Right atrium auricular region (tissue), 2 donors: Measurements from ENCODE around the gene MPRIP. TPM values are rescaled to one million over a fixed set of nuclear protein-coding genes. Genes with fewer than 3 reads are reported as not detected.
"Not testable (repeated sequence)": the region's sequence is repeated elsewhere in the genome, so short reads cannot be mapped to it uniquely, and the experiment has no call there.

ENCODE experiments used
- DNase-seq: peaks from one replicate; pipeline ENCODE4 v3.0.0-alpha.2; 2019; ENCODE audit warnings: low spot score
- H3K27ac ChIP-seq, 2 donors: fragments of 200-600 bp; sonication (generic); 1 replicate in 1 of 2; 2 replicates in 1 of 2; pipeline ENCODE4 v1.5.1; 2016 to 2019
- H3K27me3 ChIP-seq, 2 donors: fragments of 200-600 bp; sonication (generic); one replicate each; pipeline versions ENCODE4 v1.5.1 to v1.6.0; 2017 to 2019
- H3K36me3 ChIP-seq: fragments of 200-600 bp; sonication (generic); one replicate; pipeline ENCODE4 v1.5.1; 2016
- H3K4me1 ChIP-seq, 2 donors: fragments of 200-600 bp; sonication (generic); one replicate each; pipeline versions ENCODE4 v1.5.1 to v1.6.0; 2017 to 2019
- H3K4me3 ChIP-seq, 2 donors: fragments of 200-600 bp; sonication (generic); 1 replicate in 1 of 2; 2 replicates in 1 of 2; pipeline ENCODE4 v1.5.1; 2017 to 2019; ENCODE audit warnings: mild to moderate bottlenecking in 1 of 2, moderate library complexity in 1 of 2
- H3K9me3 ChIP-seq, 2 donors: fragments of 200-600 bp; sonication (generic); one replicate each; pipeline ENCODE4 v1.5.1; 2019
- total RNA-seq, 2 donors: library from RNA; depleted of rRNA; stranded (reverse); fragments of >200 nt; gene quantifications; one replicate each; pipeline ENCODE4 v1.1.0, GENCODE V29; 2016
- TF ChIP-seq, protein P1 (sequence below), 2 donors: fragments of 200-600 bp; sonication (generic); IDR thresholded peaks; one replicate each; pipeline ENCODE4 v1.5.1; 2019; ENCODE audit warnings: antibody characterized with exemption in 2 of 2

The MPRIP gene
- total RNA-seq, 2 donors from 2014 or later, result 102 to 145 TPM

DNA sequence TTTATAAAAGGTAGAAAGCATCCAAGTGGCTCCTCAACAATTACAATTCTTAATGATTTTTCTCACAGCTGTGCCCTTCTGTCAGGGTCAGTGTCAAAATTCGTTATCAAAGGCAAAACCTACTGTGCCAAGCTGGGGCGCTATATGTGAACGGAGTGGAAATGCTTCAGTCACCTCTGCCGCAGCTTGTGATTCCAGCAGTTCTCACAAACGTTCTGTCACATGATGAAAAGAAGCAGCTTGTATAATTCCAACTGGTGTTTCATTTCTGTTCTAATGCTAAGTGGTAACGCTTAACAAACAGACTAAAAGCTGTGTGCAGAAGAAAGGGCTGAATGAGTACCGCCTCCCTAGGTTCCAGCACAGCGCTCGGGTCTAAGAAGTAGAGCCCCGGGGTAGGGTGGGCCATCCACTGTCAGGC is 149.7 kb downstream of the MPRIP start:
- Histone ChIP-seq H3K36me3 (peaks cover 24% of the 10 kb centered on the region), H3K4me1 (peaks cover 0 to 32% of the 10 kb centered on the region in 2 donors), H3K4me3 (no peak overlapping the region), H3K27ac (peak overlapping the region; percentile 65 to 69), H3K9me3 (no peaks in the 10 kb centered on the region), H3K27me3 (no peaks in the 10 kb centered on the region)
- DNase-seq, result no peak
- TF ChIP-seq, protein P1, sequence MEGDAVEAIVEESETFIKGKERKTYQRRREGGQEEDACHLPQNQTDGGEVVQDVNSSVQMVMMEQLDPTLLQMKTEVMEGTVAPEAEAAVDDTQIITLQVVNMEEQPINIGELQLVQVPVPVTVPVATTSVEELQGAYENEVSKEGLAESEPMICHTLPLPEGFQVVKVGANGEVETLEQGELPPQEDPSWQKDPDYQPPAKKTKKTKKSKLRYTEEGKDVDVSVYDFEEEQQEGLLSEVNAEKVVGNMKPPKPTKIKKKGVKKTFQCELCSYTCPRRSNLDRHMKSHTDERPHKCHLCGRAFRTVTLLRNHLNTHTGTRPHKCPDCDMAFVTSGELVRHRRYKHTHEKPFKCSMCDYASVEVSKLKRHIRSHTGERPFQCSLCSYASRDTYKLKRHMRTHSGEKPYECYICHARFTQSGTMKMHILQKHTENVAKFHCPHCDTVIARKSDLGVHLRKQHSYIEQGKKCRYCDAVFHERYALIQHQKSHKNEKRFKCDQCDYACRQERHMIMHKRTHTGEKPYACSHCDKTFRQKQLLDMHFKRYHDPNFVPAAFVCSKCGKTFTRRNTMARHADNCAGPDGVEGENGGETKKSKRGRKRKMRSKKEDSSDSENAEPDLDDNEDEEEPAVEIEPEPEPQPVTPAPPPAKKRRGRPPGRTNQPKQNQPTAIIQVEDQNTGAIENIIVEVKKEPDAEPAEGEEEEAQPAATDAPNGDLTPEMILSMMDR (IDR thresholded peaks at IDR 0.05), result no peak

DNA sequence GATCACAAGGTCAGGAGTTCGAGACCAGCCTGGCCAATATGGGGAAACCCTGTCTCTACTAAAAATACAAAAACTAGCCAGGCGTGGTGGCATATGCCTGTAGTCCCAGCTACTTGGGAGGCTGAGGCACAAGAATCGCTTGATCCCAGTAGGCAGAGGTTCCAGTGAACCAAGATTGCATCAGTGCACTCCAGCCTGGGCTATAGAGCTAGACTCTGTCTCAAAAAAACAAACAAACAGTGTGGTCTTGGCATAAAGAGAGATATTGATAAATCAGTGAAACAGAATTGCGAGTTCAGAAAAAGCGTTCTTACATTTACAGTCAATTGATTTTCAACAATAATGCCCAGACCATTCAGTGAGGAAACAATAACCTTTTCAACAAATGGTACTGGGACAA is 153.2 kb downstream of the MPRIP start:
- not testable (repeated sequence) for H3K27me3 ChIP-seq, H3K9me3 ChIP-seq, DNase-seq, H3K4me3 ChIP-seq, H3K36me3 ChIP-seq, H3K27ac ChIP-seq
- H3K4me1 ChIP-seq, result peaks cover 0 to 24% of the 10 kb centered on the region in 2 donors

DNA sequence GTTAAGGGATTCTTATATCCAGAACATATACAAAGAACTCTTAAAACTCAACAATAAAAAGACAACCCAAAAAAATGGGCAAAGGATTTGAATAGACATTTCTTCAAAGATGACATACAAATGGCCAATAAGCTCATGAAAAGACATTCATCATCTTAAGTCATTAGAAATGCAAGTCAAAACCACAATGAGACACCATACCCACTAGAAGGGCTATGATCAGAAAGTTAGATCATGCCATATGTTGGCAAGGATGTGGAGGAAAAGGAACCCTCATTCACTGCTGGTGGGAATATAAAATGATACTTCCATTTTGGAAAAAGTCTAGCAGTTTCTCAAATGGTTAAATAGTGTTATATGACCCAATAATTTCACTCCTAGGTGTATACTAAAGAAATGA is 154.5 kb downstream of the MPRIP start:
- no peak for DNase-seq

DNA sequence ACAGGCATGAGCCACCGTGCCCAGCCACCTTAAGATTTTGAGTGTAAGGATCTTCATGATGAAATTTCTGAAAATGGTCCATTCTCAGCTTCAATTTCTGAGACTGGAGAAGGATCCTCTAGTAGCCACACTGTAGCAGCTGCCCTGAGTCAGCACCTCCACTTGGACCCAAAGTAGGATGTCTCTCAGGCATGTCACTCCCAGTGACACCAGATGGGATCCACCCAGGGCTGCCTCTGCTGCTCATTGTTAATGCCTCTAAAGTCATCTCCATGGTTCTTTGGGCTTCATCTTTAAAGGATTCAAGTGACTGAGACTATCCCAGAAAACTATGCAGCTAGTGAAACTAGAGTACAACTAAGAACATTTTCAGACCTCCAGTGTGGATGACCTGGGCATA is 156.0 kb downstream of the MPRIP start:
- DNase-seq, result no peak
- no peak overlapping the region for H3K4me3 ChIP-seq
- peaks cover 0 to 18% of the 10 kb centered on the region in 2 donors for H3K4me1 ChIP-seq
- TF ChIP-seq, protein P1 (IDR thresholded peaks at IDR 0.05), result no peak
- no peaks in the 10 kb centered on the region for H3K27me3 ChIP-seq
- no peak overlapping the region for H3K27ac ChIP-seq
- no peaks in the 10 kb centered on the region for H3K9me3 ChIP-seq
- no peaks in the 10 kb centered on the region for H3K36me3 ChIP-seq

More for the DNA sequence above, 154.5 kb downstream of the MPRIP start:
- no peaks in the 10 kb centered on the region for H3K27me3 ChIP-seq
- peaks cover 0 to 16% of the 10 kb centered on the region in 2 donors for H3K4me1 ChIP-seq
- TF ChIP-seq, protein P1 (IDR thresholded peaks at IDR 0.05), result no peak
- H3K36me3 ChIP-seq, result no peaks in the 10 kb centered on the region
- no peak overlapping the region for H3K4me3 ChIP-seq
- no peak overlapping the region for H3K27ac ChIP-seq
- no peaks in the 10 kb centered on the region for H3K9me3 ChIP-seq

DNA sequence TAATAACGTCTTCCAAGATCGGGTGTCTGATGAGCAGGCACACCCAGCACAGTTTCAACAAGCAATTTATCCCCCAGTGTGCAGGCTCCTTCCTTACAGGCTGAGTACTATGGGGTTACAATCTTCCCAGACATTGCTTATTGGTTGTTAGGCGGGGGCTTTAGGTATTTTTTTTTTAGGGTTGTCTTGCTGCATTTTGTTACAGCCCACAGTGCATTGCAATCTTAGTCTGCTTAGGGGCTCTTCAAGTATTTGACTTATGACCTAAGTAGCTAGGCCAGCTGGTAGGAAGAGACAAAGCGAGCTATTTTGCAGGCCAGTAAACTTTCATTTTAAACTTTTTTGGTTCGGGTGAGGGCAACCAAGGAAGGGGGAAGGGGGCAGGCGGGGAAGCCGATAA is 158.1 kb downstream of the MPRIP start:
- Histone ChIP-seq H3K4me1 (peaks cover 0 to 38% of the 10 kb centered on the region in 2 donors), H3K4me3 (no peak overlapping the region), H3K9me3 (no peaks in the 10 kb centered on the region), H3K36me3 (no peaks in the 10 kb centered on the region), H3K27ac (no peak overlapping the region), H3K27me3 (no peaks in the 10 kb centered on the region)
- DNase-seq, result no peak
- TF ChIP-seq, protein P1 (IDR thresholded peaks at IDR 0.05), result no peak

DNA sequence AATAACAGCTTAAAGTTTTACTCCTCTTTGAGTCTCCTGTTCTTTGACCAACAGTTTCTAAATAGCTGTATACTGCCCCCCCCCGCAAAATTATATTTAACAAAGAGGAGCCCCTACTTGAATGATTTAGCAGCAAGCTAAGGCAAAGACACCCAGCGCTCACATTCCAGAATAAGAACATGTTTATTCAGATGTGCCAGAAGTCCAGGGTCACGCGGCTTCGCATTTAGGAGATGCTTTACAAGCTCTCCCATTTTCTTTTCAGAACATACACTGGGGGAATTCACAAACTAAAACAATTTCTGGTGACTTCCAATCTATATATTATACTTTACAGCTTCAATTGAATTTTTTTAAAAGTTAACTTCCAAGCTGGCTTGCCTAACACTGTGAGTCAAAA is 158.6 kb downstream of the MPRIP start:
- Histone ChIP-seq H3K9me3 (no peaks in the 10 kb centered on the region), H3K4me3 (no peak overlapping the region), H3K27ac (no peak overlapping the region), H3K36me3 (no peaks in the 10 kb centered on the region), H3K4me1 (peaks cover 0 to 43% of the 10 kb centered on the region in 2 donors), H3K27me3 (no peaks in the 10 kb centered on the region)
- TF ChIP-seq, protein P1 (IDR thresholded peaks at IDR 0.05), result no peak
- DNase-seq, result no peak
